GM13976 (cell line): ENCODE results near the gene MRPL52.

Experiments used
- DNase-seq: peaks from one replicate; pipeline ENCODE4 v3.0.0; 2012; ENCODE audit warnings: low spot score
- in situ Hi-C: fragments of 300-500 bp; cut with MboI; formaldehyde crosslinking; loops from one replicate; pipeline ENCODE4 v1.12.0; 2022; ENCODE audit warnings: low sequenced_read_pairs, mixed read lengths, inconsistent platforms; ENCODE audit not compliant: unreplicated experiment
- TF ChIP-seq, protein P1 (sequence below): IDR thresholded peaks from 2 replicates; pipeline ENCODE4 v1.5.1; 2012; ENCODE audit warnings: borderline replicate concordance, mild to moderate bottlenecking; ENCODE audit not compliant: insufficient read depth; ENCODE audit errors: extremely low read depth, missing control alignments, control extremely low read depth

MRPL52 gene

DNA sequence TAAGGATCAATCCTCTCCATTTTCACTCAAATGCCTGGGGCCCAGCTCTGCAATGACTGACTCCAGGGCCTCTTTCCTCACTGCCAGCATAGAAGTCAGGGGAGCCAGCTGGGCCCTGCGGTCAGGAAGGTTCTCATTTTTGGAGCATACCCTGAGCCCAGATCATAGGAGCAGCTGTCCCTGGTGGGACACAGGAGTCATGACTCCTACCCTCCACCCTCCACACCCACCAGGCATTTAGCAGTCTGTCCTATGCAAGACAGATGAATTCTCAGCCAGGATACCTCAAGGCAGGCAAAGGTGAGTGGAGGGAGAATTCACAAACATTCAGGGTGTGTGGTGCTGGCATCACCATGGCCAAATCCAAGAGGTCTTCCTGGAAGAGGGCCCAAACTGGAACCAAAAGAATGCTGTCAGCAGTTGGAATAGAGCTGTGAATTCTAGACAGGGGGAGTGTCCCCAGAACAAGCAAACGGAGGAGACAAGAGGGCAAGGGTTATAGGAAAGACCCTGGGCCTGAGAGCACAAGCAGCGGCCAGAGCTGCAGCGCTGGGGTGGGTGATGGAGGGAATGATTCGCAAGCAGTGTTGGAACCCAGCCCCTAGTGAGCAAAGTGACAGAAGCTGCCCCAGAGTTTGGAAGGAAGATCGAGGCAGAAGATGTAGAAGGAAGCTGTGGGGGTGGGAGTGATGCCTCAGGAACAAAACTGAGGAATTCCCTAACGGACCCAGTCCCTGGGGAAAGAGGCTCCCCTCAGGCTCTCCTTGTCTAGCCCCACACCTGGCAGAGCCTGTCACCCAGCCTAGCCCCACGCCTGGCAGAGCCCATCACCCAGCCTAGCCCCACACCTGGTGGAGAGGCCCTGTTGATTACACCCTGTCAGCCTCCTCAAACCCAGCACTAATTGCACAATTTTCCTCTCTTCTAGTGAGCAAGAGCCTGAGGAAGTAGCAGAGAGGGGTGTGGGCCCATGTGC, 48.9 kb downstream of the MRPL52 start:
- DNase-seq = no peak
- TF ChIP-seq, protein P1, sequence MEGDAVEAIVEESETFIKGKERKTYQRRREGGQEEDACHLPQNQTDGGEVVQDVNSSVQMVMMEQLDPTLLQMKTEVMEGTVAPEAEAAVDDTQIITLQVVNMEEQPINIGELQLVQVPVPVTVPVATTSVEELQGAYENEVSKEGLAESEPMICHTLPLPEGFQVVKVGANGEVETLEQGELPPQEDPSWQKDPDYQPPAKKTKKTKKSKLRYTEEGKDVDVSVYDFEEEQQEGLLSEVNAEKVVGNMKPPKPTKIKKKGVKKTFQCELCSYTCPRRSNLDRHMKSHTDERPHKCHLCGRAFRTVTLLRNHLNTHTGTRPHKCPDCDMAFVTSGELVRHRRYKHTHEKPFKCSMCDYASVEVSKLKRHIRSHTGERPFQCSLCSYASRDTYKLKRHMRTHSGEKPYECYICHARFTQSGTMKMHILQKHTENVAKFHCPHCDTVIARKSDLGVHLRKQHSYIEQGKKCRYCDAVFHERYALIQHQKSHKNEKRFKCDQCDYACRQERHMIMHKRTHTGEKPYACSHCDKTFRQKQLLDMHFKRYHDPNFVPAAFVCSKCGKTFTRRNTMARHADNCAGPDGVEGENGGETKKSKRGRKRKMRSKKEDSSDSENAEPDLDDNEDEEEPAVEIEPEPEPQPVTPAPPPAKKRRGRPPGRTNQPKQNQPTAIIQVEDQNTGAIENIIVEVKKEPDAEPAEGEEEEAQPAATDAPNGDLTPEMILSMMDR = no peak
- in situ Hi-C loops = no loop called here

DNA sequence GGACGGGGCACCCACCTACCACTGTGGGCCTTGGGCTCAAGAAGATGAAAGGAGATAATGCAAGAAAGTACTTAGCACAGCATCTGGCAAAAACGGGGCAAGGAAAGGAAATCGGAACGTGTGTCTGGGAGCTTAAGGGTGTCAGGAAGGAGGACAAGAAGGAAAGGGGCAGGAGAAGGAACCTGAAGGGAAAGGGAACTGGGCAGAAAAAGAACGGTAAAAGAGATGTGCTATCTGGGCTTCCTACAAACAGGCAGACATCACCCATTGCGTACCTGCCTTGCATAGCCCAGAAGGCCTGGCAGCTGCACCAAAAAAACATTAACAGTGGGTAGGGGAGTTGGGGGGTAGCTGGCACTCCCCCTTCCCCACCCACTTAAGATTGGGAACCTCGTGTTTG, 52.4 kb downstream of the MRPL52 start:
- in situ Hi-C loops = no loop called here
- no peak for DNase-seq
- TF ChIP-seq, protein P1 = no peak

DNA sequence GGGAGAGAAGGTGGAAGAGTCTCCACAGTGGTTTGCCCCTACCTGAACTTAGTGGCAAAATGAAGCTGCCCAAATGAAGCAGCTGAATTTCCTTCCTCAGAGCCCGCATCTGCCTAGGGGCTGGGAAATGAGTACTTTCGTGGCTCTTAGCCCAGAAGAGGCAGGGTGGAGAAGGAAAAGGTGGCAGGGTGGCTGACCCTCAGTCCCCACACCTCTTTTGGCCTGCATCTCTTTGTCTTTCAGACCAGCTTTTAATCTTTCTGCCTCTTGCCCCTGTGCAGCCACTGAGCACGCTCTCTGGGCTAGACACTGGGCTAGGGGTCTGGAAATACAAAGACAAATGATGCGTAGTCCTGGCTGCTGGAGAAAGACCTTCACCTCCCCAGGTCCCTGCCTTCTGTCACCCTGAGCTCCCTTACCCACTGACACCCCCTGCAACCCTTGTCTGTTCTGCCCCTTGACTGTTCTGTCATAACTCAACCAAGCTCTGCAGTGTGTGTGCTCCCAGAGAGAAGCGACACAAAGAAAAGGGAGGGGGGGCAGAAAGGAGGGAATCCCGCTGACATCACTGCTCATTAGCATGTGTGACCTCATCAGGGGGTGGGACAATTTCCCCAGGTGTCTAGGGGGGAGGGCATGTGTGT, 53.0 kb downstream of the MRPL52 start:
- in situ Hi-C loops = no loop called here
- DNase-seq = no peak
- TF ChIP-seq, protein P1 = no peak

DNA sequence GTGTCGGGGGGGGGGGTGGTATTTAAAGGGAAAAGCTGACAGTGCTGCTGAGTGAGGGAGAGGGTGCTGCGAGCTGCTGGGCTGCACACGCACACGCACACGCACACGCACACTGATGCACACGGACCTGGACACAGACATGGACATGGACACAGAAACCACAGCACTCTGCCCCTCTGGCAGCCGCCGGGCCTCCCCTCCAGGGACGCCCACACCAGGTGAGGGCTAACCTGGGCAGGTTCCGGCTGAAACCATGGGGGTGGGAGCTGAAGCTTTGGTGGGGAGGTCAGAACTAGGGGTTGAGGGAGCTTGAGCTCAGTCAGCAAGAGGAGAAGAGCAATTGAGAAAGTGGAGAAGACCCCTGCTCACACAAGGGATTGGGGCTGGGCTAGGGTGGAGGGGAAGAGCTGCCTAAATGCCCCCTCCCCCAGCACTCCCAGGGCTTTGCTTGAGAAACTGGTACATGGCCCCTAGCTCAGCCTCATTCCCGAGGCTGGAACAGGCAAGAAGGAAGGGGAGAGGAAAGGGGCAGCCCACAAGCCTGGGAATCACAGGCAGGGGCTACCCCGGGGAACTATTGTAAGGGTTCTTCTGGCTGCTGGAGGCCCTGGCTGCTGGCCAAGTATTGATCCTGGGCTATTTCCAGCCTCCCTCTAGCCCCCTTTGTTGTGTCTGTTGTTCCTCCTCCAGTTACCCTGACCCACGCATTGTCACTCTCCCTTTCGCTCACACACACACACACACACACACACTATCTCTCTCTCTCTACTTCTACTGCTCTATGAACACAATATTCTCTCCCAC, 53.7 kb downstream of the MRPL52 start, which contains the start of gene REM2:
Gene REM2, plus strand, starts transcription at position 50 of the 804 bp plus-strand sequence. Its CDS starts 66 bp downstream, at position 116.
- no peak for DNase-seq
- in situ Hi-C loops = no loop called here
- TF ChIP-seq, protein P1 = no peak

DNA sequence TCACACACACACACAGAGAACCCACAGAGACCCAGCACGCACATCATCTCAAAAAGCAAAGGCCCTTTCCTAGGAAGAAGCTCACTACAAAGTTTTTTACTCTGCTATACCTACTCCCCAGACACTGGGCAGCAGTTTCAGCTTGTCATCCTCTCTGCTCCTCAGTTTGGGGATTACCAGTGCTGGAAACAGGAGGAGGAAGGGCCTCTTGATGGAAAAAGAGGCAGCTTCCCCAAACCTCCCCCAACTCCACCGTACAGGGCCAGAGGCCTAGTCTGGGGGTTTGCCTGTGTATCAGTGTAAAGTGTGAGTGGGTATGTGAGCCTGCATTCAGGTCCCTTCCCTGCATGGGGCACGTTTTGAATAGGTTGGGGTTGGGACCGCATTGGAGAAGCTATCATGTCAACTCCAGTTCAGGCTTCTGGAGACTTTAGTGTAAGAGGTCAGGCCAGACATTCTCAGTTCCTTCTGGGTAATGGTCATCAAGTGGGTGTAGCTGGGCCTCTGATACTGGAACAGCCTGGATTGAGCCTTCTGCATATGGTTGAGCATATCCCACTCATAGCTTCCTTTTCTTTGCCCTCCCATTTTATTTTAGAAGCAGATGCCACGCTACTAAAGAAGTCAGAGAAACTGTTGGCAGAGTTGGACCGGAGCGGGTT, 54.5 kb downstream of the MRPL52 start:
- TF ChIP-seq, protein P1 = no peak
- DNase-seq = no peak
- in situ Hi-C loops = no loop called here
